Measurements from ENCODE around the gene C14orf119.

Gene C14orf119, protein sequence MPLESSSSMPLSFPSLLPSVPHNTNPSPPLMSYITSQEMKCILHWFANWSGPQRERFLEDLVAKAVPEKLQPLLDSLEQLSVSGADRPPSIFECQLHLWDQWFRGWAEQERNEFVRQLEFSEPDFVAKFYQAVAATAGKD

DNA sequence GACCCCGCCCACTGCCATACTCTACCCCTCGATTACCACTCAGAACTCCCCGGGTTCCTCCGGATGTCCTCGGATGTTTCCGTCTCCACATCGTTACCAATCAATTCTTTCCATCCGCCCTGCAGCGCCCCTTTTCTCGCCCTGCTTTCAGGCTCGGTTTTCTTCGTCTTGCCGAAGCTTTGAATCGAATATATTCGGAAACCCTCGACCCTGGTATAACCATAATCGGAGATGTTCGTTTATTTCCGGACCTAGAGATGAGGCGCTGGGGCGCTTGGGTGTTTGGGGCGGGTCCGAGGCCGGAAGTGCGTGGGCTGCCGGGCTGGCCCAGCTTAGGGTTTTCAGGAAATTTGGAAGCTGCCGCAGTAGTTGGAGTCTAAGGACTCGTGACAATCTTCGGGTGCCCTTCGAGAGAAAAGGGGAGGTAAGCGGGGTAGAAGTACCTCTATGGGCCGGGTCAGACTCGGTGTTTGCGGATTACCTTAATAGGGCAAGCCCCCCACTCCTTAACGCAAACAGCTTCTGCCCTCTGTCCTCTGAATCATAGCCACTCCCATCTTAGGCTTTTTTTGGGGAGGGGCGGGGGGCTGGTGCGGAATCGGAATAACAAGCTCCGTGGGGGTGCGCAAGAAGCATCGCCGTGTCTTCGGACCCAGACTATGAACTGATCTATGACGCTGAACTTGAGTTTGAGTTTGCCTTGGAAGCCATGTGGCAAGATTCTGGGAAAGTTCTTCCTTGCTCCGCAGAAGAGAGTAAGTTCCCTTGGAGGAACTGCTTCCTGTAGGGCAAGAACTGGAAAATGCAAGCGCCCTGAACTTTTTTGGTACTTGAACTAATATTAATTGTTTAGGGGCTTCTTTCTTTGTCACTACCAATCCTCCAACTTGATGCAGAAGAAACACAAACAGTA, at the start of gene C14orf119:
Gene C14orf119 (plus strand): TSS at position 310 of the 913 bp plus-strand sequence. CDS start 2,154 bp downstream, outside the sequence.
- peak; percentile 100 for DNase-seq (ENCODE audit: low read depth in 2 of 2)

DNA sequence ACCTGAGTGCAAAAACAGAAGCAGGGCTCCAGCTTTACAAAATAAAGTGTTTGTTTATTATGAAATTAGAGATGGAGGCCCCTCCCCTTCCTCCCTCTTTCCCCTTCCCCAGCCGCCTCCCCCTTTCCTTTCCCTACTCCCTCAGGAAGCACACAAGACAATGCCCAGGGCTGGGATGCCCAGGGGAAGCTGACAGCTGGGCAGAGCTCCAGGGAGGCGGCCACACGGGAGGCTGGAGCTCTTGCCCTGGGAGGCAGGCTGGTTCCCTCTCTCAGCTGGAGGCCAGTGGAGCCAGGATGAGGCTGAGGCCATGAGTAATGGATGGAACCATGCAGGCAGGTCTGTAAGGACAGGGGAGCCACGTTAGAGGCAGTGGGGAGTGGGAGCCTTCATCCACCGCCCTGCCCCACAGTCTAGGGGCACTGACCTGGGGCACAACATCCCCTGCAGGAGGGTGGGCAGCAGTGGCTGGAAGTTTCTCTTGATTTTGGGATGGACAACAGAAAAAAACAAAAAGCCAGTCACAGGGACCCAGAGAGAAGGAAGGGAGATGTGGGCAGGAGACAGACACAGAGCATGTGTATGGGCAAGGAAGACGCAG, 48.2 kb upstream of the C14orf119 start:
- no peak for DNase-seq (ENCODE audit: low read depth in 2 of 2)

DNA sequence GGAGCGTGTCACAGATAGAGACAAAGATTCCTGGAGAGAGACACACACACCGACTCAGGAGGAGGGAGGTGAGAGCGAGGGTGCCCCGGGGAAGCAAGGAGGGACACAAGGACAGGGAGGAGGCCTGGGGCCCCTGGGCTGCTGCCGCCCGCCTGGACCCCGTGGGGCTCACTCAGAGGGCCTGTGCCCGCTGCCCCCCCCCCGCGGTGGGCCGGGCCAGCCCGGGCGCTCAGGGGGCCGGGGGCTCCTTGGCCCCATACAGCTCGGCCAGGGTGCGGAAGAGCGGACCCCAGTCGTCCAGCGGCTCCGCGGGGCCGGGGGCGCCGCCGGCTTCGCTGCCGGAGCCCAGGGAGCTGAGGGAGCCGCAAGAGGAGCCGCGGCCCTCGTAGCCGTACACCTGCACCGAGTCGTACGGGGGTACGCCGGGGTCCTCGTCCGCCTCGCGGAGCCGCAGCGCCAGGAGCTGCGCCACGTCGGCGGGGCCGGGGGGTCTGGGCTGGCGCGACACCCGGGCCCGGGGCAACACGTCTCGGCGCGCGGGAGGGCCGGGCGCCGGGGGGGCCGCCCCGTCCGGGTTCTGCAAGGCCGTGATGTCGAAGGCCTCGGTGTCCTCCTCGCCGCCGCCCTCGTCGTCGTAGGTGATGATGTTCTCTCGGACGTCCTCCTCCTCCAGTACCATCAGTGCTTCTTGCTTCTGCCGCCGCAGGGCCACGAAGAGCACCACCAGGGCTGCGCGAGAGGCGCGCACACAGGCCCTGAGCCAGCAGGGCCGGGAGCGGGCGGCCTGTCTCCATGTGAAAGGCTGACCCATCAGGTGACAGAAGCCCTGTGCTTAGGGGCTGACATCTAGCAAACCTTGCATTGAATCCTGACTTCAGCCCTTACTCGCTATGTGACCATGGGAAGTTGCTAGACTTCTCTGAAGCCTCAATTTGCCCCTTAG, 47.3 kb upstream of the C14orf119 start:
- no peak for DNase-seq (ENCODE audit: low read depth in 2 of 2)

- no peak for DNase-seq (ENCODE audit: low read depth in 2 of 2)
Measured at GRCh38 chr14:23049011-23049410, 46.3 kb upstream of the C14orf119 start.

DNA sequence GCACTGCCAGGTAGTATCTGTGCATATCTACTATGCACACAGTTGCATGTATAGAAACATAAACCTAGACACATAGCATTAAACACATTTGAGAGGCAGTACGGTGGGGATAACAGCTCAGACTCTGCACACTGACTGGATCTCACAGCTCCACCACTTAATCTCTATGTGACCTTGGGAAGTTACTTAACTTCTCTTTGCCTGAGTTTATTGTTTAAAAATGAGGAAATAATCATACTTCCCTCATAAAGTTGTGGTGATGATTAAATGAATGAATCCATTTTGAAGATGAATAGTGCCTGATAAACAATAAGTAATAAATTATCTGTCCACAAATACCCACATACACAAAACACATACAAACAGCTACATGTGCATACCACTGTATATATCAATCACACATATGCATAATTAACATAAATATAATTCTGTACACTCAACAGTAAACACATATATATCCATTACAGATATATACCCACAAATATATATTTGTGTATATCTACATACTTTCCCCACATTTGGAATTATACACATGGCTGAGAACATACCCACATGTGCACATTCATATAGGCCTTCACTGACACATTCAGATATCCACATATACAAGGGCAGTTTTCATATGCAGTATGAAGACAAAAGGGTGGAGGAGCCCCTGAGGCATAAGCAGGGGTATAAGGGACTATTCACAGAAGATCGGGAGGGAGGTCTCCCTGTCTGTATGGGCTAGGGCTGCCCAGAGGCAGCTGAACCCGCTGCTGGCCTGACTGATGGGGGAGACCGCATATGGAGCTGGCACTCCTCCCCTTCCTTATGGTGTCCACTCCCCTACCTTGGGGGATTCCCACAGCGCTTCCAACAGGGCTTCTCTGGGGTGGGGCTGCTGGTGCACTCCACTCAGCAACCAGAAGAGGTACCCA, 43.9 kb upstream of the C14orf119 start:
- no peak for DNase-seq (ENCODE audit: low read depth in 2 of 2)

GRCh38 chr14:23052182-23052623, 43.1 kb upstream of the C14orf119 start:
- DNase-seq (ENCODE audit: low read depth in 2 of 2) = no peak

DNA sequence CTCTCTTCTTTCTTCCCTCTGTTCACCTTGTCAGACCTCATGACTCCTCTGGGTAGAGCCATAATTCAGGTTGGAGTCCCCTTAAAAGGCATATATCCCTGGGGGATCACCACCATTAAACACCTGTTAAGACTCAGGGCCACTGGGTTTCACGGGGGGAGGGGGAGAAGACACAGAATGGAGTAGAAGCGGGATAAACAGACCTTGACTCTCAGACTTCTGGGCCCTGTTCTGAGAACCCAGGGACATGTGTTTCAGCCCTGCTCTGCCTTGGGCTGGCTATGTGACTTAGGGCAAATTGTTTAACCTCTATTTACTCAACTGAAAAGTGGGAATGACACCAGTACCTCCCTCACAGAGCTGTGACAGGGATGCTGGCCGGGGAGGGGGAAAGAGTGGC, 42.6 kb upstream of the C14orf119 start:
- no peak for DNase-seq (ENCODE audit: low read depth in 2 of 2)

DNA sequence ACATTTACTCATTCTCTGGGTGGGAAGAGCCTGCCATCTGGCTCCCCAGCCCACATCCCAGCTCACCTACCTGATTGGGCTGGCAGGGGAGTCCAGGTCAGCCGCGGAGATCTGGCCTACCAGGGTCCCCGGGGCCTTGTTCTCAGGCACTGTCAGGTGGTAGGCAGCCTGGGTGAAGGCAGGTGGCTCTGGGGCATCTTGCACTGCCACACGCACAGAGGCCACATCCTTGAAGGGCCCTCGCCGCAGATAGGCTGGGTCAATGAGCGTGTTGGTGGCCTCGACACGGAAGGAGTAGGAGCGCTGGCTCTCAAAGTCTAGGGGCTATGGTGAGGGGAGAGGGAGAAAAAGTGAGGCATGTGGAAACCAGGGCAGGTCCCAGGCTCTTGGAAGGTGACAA, 41.9 kb upstream of the C14orf119 start:
- DNase-seq (ENCODE audit: low read depth in 2 of 2) = no peak

- DNase-seq (ENCODE audit: low read depth in 2 of 2) = no peak
Measured at GRCh38 chr14:23054000-23054811, 41.1 kb upstream of the C14orf119 start.

GRCh38 chr14:23055147-23055550, 40.2 kb upstream of the C14orf119 start:
- DNase-seq (ENCODE audit: low read depth in 2 of 2) = no peak

GRCh38 chr14:23055621-23056144, 39.6 kb upstream of the C14orf119 start:
- no peak for DNase-seq (ENCODE audit: low read depth in 2 of 2)

- DNase-seq (ENCODE audit: low read depth in 2 of 2) = peak; percentile 47 to 49
Measured at GRCh38 chr14:23056145-23056955, 39.0 kb upstream of the C14orf119 start.

DNA sequence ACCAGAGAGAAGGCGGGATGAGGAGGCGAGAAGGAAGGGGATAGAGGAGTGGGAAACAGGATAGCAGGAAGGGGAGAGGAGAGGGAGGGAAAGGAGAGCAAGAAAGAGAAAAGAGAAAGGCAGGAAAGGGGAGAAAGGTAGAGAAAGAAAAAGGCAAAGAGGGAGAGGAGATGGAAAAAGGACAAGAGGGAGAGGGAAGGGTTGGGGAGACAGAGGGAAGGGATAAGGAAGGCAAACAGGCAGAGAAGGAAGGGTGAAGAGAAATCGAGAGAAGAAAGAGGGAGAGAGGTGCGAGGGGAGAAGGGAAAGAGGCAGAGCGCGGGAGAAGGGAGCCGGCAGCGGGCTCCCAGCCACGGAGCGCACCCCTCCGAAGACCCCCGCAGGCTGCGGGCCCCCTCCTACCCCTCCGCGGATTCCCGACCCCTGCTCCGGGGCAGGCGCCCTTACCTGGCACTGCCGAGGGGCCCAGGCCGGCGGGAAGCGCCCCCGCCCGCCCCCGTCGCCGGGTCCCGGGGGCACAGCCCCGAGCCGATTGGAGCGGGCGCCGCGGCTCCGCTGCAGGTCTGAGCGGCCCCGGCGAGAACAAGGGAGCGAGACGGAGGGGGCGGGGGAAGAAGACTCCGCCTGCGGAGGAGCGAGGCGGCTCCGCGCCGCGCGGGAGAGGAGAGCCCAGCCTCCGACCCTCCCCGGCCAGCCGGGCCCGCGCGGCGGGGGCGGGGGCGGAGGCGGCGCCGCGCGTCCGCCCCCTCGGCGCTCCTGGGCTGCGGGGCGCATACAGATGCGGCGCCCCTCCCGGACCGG, 38.1 kb upstream of the C14orf119 start, which contains the start of gene CDH24:
Gene CDH24 (minus strand): TSS at position 565 of the 801 bp plus-strand sequence. CDS start 1,787 bp downstream, outside the sequence.
- peak; percentile 31 to 62 for DNase-seq (ENCODE audit: low read depth in 2 of 2)

GRCh38 chr14:23057757-23058653, 37.3 kb upstream of the C14orf119 start:
- peak; percentile 86 to 87 for DNase-seq (ENCODE audit: low read depth in 2 of 2)

DNA sequence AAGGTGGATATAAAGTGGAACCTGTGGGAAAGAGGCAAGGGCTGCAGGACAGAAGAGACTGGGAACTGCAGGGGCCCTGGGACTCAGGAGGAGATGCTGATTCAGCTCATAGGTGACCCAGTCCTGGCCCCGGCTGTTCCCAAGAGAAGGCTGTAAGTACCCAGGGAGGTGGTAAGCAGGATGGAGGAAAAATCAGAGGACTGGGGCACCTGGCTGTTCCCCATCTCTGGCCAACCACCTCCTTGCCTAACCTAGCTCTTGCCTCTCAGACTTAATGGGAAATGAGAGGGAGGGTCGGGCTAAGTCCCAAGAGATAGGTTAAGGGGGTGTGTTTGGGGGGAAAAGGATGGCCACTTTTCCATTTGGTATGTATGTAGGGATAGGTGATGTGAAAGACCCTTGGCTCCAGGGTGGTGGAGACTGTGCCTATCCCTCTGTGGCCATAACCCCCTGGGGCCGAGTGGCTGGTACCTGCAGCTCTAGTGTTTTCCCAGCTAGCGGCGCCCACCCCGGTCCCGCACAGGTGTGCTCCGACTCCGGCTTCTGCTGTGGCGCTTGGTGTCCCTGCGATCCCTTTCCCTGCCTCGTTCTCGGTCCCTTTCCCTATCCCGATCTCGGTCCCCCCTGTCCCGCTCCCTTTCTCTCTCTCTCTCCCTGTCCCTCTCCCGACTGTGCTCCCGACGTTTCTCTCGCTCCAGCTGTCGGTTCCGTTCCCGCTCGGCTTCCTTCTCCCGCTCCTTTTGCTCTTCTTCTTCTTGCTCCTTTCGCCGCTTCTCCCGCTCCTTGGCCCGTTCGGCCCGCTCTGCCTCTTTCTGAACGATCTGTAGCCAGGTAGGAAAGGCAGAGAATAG, 36.4 kb upstream of the C14orf119 start:
- DNase-seq (ENCODE audit: low read depth in 2 of 2) = no peak

Measured in activated CD4-positive, alpha-beta T cell treated with anti-CD3 and anti-CD28 coated beads for 24 hours (primary cell).